GM18505 (cell line): Measurements from ENCODE around the gene HOXA4.

Experiments
- ATAC-seq: cut with Tn5 transposase; IDR thresholded peaks from one replicate; pipeline ENCODE4 v1.9.1; 2021; ENCODE audit not compliant: unreplicated experiment
- POLR2A ChIP-seq: IDR thresholded peaks from 4 replicates; pipeline ENCODE4 v1.6.1; 2011; ENCODE audit warnings: borderline replicate concordance; ENCODE audit not compliant: insufficient read depth, insufficient read length; ENCODE audit errors: extremely low read depth

Gene HOXA4

DNA sequence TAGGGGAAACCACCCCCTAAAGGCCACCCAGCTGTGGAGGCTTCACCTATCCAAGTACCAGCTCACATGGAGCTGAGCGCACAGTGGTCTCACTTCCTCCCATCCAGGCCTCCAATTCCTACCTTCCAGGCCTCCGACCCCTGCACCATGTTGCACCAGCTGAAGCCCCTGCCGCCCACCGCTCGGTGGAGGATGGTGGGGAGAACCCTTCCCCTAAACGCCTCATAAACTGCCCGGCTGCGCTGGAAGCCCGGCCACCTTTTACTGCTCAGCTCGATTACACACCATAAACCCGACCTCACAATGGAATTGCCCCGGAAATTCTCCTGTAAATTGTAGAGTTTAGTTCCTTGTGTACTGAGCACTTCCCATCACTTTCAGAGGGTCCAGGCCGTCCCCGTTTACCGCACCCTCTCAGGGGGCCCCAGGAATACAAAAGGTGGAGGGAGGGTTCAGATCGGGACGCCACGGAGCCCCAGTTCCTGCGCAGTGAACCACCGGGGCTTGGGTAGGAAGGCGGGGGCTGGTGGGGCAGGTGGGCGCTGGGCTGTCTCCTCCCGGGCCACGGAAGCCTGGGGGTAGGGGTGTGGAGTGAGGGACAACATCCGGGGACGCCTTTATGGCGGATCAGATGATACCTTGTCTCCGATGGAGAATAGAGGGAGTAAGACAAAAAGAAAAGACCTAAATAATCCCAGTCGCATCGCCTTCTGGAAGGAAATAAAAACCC is 27.3 kb upstream of the HOXA4 start:
- no peak for ATAC-seq
- no peak for TF ChIP-seq POLR2A

DNA sequence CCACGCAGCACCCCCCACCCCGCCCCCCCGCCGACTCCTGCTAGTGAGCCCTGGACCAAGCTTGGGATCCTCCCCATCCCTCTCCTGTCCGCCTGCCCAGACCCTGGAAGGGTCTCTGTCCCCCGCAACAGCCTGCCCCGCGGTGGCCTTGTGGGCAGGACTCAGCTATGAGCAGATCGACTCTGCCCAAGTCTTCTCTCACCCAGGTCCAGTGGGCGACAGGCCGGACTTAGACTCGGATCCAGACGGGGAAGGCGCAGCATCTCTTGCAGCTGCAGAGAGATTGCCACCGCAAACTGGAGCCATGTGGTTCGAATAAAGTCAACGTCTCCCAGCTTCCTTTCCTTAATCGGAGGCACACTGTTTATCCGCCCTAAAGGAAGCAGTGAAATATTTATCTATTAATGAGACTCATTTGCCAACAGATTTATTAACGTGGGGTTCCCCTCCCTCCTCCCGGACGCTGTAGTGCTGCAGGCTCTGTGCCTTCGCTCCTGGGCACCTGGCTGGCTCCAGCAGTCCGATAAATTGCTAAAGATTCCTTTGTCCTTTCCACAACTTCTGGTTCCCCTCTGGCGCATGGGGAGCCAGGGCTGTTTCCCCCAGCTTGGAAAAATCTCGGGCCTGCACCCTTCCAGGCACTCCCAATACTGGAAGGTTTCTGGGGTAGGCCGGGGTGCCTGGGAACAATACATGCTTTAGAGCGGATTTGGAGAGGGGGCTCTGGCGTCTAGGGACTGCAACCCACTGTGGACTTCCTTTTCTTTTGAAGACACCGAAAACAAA is 26.6 kb upstream of the HOXA4 start:
- no peak for TF ChIP-seq POLR2A
- ATAC-seq, result no peak

DNA sequence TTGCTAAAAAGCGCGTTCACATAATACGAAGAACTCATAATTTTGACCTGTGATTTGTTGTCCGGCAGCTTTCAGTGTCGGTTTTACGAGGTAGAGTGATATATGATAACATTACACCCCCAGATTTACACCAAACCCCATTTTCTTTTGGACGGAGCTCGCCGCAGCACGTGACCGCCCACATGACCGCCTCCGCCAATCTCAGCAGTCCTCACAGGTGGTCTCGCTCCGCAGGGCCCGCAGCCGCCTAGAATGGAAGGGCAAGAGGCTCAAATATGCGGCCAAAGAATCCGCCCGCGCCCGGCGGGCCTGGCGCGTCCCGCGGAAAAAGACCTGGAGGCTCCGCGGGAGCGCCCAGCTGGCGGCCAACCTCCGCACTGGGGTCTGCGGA is 25.9 kb upstream of the HOXA4 start, which contains the start of gene HOXA7:
Gene HOXA7 (minus strand): TSS at position 168 of the 391 bp plus-strand sequence. CDS start 130 bp downstream, at position 38.
- no peak for ATAC-seq
- no peak for TF ChIP-seq POLR2A

DNA sequence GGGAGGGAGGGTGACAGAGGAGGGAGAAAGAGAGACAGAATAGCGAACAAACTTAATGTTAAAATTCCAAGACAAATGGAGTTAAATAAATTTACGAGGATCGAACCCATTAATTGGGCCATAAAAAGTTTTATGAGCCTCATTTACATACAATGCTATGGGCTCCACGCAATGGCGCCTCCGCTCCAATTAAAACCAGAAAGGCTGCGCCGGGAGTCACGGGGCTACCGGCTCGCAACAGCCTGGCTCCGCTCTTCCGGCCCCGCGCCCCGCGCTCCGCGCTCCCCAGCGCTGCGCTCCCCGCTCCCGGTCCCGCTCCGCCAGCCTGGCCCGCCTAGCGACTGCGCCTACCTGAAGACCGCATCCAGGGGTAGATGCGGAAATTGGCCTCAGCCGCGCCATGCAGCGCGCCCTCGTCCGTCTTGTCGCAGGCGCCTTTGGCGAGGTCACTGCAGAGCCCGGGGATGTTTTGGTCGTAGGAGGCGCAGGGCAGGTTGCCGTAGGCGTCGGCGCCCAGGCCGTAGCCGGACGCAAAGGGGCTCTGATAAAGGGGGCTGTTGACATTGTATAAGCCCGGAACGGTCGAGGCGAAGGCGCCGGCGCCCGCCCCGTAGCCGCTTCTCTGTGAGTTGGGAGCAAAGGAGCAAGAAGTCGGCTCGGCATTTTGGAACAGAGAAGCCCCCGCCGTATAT is 25.4 kb upstream of the HOXA4 start:
- TF ChIP-seq POLR2A, result no peak
- no peak for ATAC-seq

DNA sequence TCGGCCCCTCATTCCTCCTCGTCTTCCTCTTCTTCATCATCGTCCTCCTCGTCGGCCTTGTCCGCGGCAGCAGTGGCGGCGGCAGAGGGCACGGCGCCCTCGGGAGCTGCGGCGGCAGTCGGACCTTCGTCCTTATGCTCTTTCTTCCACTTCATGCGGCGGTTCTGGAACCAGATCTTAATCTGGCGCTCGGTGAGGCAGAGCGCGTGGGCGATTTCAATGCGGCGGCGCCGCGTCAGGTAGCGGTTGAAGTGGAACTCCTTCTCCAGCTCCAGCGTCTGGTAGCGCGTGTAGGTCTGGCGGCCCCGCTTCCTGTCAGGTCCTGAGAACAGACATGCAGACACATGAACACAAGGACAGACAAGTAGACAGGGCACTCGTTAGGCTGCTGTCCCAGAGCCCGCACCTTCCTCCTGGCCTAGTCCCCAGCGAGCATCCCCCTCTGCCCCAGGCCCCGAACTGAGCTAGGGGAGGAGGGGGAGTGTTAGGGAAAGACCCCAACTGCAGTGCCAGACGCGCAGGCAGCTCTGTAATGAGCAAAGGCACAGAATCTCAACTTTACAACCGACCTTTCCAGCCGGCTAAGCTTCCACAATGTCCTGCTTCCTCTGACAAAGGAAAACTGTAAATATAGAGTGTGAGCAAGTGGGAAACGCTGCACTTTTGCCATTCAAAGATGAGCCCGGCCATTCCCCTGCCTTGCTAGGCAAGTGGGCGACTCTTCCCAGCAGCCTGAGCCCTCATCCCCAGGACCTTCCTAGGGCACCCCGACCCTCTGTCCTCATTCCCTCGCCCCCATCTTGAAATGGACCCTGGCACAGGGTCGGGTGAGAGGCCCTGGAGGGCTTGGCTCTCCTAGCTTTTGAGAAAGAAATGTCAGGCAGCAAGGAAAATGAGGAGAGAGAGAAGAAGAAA is 24.6 kb upstream of the HOXA4 start:
- ATAC-seq, result no peak
- no peak for TF ChIP-seq POLR2A

DNA sequence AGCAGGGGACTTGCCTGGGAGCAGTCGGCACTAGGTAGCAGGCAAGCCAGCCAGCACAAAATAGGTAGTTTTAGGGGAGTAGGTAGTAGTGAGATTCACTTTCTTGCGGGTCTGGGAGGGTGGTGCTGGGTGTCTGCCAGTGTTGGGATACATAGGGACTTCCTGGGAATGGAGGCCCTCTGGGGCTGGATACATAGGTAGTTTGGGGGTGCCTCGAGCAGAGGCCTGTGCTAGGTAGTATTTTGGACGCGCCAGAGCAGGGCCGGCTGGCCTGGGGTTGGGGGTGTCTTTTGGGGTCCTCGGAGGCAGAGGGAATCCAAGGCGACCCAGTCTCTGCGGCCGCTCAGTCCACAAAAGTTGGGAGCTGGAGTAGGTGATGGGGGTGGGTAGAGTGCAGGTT is 23.8 kb upstream of the HOXA4 start:
- TF ChIP-seq POLR2A, result no peak

DNA sequence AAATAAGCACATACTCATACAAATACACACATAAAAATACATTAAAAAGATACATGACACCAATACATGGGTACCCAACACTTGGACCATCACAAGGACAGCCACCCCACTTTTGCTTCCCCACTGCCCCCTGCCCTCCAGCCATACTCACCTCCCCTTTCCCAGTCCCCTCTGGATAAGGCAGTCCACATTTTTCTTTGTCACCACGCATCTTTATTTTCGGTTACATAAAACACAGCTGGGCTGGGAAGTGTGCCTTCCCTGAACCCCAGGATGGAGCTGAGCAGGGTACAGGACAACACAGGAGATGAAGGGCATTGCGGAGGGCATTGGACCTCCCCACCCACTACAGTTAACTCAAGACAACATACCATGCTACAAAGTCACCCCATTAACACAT is 23.0 kb upstream of the HOXA4 start:
- ATAC-seq, result no peak
- no peak for TF ChIP-seq POLR2A

More for the DNA sequence above, 23.8 kb upstream of the HOXA4 start:
- no peak for ATAC-seq

DNA sequence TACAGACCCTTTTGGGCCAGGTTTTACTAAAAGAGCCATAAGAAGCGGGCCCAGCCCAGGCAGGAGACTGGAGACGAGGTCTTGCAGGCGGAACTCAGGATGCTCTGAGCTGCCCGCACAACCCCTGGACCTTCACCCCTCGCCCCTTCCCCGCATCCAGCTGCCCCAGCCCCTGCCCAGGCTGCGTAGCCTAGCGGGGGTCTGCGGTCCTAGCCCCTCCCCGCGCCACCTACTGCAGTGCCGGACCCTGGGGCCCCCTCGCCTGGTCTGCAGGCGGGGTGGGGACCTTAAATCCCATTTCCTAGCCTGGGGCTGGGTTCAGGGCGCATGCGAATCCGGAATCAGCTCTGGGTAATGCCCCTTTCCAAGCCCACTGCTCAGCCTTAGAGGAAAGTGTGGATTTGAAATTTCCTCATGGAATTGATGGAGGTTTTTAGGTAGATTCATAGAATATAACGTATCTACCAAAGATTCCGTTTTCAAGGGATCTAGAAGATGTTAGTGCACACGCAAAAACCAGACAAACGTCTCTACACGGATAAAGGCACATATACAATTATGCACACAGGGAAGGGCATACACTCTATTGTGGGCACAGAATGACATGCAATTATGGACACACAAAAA is 22.4 kb upstream of the HOXA4 start:
- TF ChIP-seq POLR2A, result no peak
- ATAC-seq, result no peak

DNA sequence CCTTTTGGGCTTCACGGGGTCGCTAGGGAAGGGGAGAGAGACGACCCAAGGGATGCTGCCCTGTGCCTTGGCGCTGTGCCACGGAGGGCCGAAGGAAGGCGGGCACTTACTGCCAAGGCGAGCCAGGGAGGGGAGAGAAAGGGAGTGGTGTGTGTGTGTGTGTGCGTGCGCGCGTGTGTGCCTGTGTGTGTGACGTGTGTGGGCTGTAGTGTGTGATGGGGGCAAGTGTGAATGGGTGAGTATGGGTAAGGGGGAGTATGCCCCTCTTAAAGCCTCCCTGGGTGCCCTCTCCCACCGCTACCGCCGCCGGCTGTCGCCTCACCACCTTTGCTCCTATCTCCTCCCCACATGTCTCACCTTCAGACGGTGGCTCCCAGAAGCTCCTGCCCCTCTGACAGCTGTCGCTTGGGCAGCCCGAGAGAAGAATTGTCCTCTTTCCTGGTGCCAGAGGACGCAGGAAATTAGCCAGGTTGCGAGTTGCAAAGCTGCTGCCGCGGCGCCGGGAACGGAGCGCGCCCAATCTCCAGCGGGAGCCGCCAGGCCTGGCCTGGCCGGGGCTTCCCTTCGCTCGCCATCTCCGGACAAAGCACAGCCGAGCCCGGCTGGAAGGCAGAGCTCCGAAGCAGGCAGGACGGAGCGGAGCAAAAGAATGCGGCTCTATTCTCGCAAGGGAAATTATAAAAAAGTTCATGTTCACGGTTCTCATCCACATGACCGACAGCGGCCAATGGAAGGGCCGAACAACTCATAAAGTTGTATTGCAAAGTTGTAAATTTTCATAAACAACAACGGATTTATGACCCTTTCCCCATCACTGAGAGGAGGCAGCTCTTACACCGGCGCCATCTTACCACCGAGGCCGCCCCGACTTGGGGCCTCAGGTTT is 21.6 kb upstream of the HOXA4 start, which contains the start of gene HOXA3:
Gene HOXA3 (minus strand): TSS at position 653 of the 885 bp plus-strand sequence. CDS start 41,943 bp downstream, outside the sequence.
- no peak for TF ChIP-seq POLR2A
- no peak for ATAC-seq

DNA sequence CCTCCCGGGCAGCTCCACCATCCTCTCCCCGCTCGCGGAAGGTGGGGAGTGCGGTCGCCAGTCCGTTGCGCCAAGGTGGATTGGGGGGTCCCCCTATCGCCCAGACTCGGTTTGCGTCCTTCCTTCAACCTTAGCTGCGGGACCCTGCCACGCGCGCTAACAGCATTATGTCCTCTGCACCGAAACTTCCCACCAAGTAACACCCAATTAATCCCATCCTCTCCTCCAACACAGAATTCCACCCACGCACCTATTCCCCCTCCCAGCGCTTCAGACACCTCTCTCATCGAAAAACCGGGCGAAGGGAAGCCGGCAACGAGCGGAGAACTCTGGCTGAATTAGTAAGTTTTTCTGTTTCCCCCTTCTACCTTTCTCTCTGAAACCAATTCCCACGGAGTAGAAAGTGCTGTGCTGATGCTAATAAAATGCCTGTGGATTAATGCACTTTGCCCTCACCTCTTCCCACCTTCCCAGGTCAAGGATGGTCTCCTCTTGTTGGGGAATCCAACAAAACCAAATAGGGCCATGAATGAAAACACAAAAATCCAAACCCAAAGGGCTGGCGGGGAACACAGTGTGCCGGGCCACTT is 20.9 kb upstream of the HOXA4 start:
- TF ChIP-seq POLR2A, result no peak
- ATAC-seq, result no peak
